Natural killer cell (primary cell): ENCODE data around the gene POU6F2. TPM values are rescaled to one million over a fixed set of nuclear protein-coding genes. Genes with fewer than 3 reads are reported as not detected.
"Not testable (repeated sequence)": the region's sequence is repeated elsewhere in the genome, so short reads cannot be mapped to it uniquely, and the experiment has no call there.

Experiments used
- ATAC-seq, 3 donors: fragments of 150-1000 bp in 2 of 3; fragments of 200-7000 bp in 1 of 3; cut with Tn5 transposase; 1 replicate in 1 of 3; 2 replicates in 2 of 3; pipeline ENCODE4 v1.10.0; 2021; ENCODE audit warnings: mild to moderate bottlenecking in 2 of 3, moderate library complexity in 2 of 3
- DNase-seq, 2 donors: peaks; one replicate each; pipeline versions ENCODE4 v3.0.0 to v3.0.0-alpha.2; 2013 to 2021; ENCODE audit warnings: mixed read lengths in 1 of 2
- H3K27ac ChIP-seq: one replicate; pipeline ENCODE4 v1.5.1; 2013; ENCODE audit warnings: mild to moderate bottlenecking, low read length
- H3K27me3 ChIP-seq: one replicate; pipeline ENCODE4 v1.6.1; 2013; ENCODE audit warnings: low read length; ENCODE audit not compliant: control insufficient read depth, insufficient read depth
- H3K36me3 ChIP-seq: one replicate; pipeline ENCODE4 v1.6.1; 2013; ENCODE audit warnings: low read length; ENCODE audit not compliant: control insufficient read depth, insufficient read depth
- H3K4me1 ChIP-seq: one replicate; pipeline ENCODE4 v1.6.1; 2013; ENCODE audit warnings: low read length; ENCODE audit not compliant: control insufficient read depth, insufficient read depth
- H3K4me3 ChIP-seq: one replicate; pipeline ENCODE4 v1.5.1; 2013; ENCODE audit warnings: low read length
- H3K9me3 ChIP-seq: one replicate; pipeline ENCODE4 v1.6.1; 2013; ENCODE audit warnings: low read length; ENCODE audit not compliant: control insufficient read depth, insufficient read depth
- H3K27ac Mint-ChIP-seq, 2 donors: one replicate each; pipeline ENCODE4 v1.8.0; 2022; ENCODE audit warnings: mild to moderate bottlenecking in 2 of 2, mixed read lengths in 2 of 2, moderate library complexity in 1 of 2
- H3K27me3 Mint-ChIP-seq, 2 donors: one replicate each; pipeline ENCODE4 v1.8.0; 2022; ENCODE audit warnings: low read depth in 2 of 2, mixed read lengths in 2 of 2
- H3K36me3 Mint-ChIP-seq: one replicate; pipeline ENCODE4 v1.8.0; 2022; ENCODE audit warnings: mixed read lengths
- H3K4me1 Mint-ChIP-seq, 2 donors: one replicate each; pipeline ENCODE4 v1.8.0; 2022; ENCODE audit warnings: mixed read lengths in 2 of 2
- H3K4me3 Mint-ChIP-seq: one replicate; pipeline ENCODE4 v1.8.0; 2022; ENCODE audit warnings: mild to moderate bottlenecking, moderate library complexity, mixed read lengths
- H3K9me3 Mint-ChIP-seq, 2 donors: one replicate each; pipeline ENCODE4 v1.8.0; 2022; ENCODE audit warnings: mixed read lengths in 2 of 2
- WGBS: methylation state at CpG from one replicate; pipeline ENCODE4 v1.1.7; 2013; ENCODE audit warnings: missing lambda C conversion rate; ENCODE audit not compliant: insufficient coverage; 5-methylcytosine and 5-hydroxymethylcytosine counted together
- intact Hi-C: fragments of 100-400 bp; cut with micrococcal nuclease; formaldehyde crosslinking; loops from one replicate; pipeline ENCODE4 v1.14.2; 2022
- total RNA-seq, 4 donors: library from RNA; stranded (reverse); fragments of 120-200 nt in 1 of 4; gene quantifications; one replicate each; pipeline versions ENCODE4 v1.2.3 to v1.2.4, GENCODE V29; 2013 to 2022
- TF ChIP-seq, protein P1 (sequence below): fragments of 200-600 bp; IDR thresholded peaks from one replicate; pipeline ENCODE4 v1.8.0; 2022; ENCODE audit warnings: antibody characterized with exemption

The POU6F2 gene
- total RNA-seq, 3 donors from 2014 or later (not counting 1 experiment from before 2014, with no cell fraction given) = 0.28 to 0.29 TPM; not detected in 1

DNA sequence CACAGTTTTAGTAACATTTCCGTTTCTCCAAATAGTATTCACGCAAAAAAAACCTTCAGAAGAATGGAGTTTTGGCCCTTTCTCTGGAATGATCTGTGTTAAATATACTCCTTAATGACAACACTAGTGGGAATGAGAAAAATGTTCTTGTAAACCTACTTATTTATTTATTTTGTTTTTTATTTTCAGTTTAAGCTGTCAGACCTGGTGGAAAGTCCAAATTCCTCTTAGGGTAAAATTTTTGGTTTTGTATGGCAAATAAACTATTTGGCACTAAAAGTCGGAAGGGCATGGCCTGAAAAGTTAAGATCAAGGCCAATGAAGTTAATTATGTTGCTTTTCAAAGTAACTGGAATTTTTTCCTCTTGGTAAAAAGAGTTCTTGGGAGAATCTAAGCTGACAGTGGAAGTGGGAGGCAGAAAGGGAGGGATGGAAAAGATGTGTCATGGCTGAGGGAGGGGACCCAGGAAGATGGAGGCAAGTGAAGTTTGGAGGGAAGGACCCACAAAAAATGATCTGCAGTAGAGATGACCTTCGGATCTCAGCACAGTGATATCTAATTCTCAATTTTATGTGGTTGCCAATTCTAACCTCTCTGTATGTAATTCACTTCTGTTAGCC is 35.2 kb upstream of the POU6F2 start:
- WGBS = 85% methylated on average over 2 of the region's 4 CpGs
- Histone ChIP-seq H3K4me3 (no peak overlapping the region), H3K4me1 (no peaks in the 10 kb centered on the region), H3K27ac (no peak overlapping the region), H3K36me3 (no peaks in the 10 kb centered on the region), H3K9me3 (no peaks in the 10 kb centered on the region), H3K27me3 (no peaks in the 10 kb centered on the region)
- H3K4me1 Mint-ChIP-seq = no peaks in the 10 kb centered on the region
- DNase-seq = no peak
- H3K27me3 Mint-ChIP-seq = peaks cover 0 to 14% of the 10 kb centered on the region in 2 donors
- TF ChIP-seq, protein P1, sequence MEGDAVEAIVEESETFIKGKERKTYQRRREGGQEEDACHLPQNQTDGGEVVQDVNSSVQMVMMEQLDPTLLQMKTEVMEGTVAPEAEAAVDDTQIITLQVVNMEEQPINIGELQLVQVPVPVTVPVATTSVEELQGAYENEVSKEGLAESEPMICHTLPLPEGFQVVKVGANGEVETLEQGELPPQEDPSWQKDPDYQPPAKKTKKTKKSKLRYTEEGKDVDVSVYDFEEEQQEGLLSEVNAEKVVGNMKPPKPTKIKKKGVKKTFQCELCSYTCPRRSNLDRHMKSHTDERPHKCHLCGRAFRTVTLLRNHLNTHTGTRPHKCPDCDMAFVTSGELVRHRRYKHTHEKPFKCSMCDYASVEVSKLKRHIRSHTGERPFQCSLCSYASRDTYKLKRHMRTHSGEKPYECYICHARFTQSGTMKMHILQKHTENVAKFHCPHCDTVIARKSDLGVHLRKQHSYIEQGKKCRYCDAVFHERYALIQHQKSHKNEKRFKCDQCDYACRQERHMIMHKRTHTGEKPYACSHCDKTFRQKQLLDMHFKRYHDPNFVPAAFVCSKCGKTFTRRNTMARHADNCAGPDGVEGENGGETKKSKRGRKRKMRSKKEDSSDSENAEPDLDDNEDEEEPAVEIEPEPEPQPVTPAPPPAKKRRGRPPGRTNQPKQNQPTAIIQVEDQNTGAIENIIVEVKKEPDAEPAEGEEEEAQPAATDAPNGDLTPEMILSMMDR = no peak
- no peaks in the 10 kb centered on the region for H3K36me3 Mint-ChIP-seq
- no peaks in the 10 kb centered on the region for H3K9me3 Mint-ChIP-seq
- H3K4me3 Mint-ChIP-seq = no peak overlapping the region
- no peak overlapping the region for H3K27ac Mint-ChIP-seq
- no peak for ATAC-seq
- intact Hi-C loops = no loop called here

DNA sequence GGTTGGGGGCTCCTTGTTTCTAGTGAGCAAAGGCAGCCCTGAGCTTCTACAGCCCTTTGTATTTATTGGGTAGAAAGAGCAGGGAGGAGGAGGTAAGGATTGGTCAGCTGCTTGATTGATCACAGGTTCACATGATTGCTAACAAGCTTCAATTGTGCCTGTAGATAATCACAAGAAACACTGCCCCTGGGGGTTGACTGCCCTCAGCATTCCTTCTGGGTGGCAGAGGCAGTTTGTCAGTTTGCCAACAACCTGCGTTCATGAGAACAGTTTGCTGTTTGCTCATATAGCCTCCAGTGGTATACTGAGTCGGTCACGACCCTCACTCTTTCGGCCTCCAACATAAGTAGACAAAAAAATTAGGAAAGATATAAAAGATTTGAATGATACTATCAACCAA is 30.2 kb upstream of the POU6F2 start:
- intact Hi-C loops, H3K36me3 Mint-ChIP-seq, H3K9me3 ChIP-seq, H3K4me3 ChIP-seq, H3K36me3 ChIP-seq, DNase-seq, H3K9me3 Mint-ChIP-seq, H3K4me1 ChIP-seq, H3K27ac ChIP-seq, H3K27ac Mint-ChIP-seq, H3K4me1 Mint-ChIP-seq, H3K4me3 Mint-ChIP-seq, ATAC-seq, H3K27me3 ChIP-seq: not testable (repeated sequence)
- WGBS = 90% methylated on average over 1 of the region's 4 CpGs
- peaks cover 19 to 30% of the 10 kb centered on the region in 2 donors for H3K27me3 Mint-ChIP-seq

DNA sequence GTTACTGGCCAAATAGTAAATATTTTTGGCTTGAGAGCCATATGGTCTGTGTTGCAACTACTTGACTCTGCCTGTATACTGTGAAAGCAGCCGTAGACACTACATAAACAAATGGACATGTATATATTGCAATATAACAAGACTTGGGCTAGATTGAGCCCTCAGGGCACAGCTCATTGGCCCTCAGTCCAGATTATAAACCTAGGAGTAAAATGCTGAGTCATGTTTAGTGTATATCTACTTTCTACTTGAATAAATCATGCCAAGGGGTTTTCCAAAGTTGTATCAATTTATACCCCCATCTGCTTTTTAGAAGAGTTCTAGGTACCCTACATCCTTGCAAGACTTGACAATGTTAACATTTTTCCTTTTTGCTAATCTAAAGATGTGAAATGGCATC is 27.4 kb upstream of the POU6F2 start:
- ATAC-seq (no peak), DNase-seq (no peak)
- no peaks in the 10 kb centered on the region for H3K9me3 Mint-ChIP-seq
- H3K36me3 Mint-ChIP-seq = no peaks in the 10 kb centered on the region
- TF ChIP-seq, protein P1 = no peak
- Histone ChIP-seq H3K27ac (no peak overlapping the region), H3K27me3 (no peaks in the 10 kb centered on the region), H3K36me3 (no peaks in the 10 kb centered on the region), H3K4me1 (no peaks in the 10 kb centered on the region), H3K4me3 (no peak overlapping the region), H3K9me3 (no peaks in the 10 kb centered on the region)
- no peaks in the 10 kb centered on the region for H3K4me1 Mint-ChIP-seq
- H3K4me3 Mint-ChIP-seq = no peak overlapping the region
- 86% methylated on average over 1 of the region's 1 CpG for WGBS
- intact Hi-C loops = no loop called here
- H3K27me3 Mint-ChIP-seq = peaks cover 17 to 52% of the 10 kb centered on the region in 2 donors
- no peak overlapping the region for H3K27ac Mint-ChIP-seq

GRCh38 chr7:38951213-38951612 is 26.5 kb upstream of the POU6F2 start:
- no peaks in the 10 kb centered on the region for H3K4me1 ChIP-seq
- Mint-ChIP-seq H3K27ac (no peak overlapping the region), H3K27me3 (peaks cover 17 to 56% of the 10 kb centered on the region in 2 donors), H3K9me3 (no peaks in the 10 kb centered on the region), H3K4me3 (no peak overlapping the region), H3K4me1 (no peaks in the 10 kb centered on the region), H3K36me3 (no peaks in the 10 kb centered on the region)
- intact Hi-C loops = no loop called here
- no peak overlapping the region for H3K4me3 ChIP-seq
- no peaks in the 10 kb centered on the region for H3K9me3 ChIP-seq
- H3K27ac ChIP-seq = no peak overlapping the region
- TF ChIP-seq, protein P1 = no peak
- H3K36me3 ChIP-seq = no peaks in the 10 kb centered on the region
- H3K27me3 ChIP-seq = no peaks in the 10 kb centered on the region
- DNase-seq (no peak), ATAC-seq (no peak)
- 95% methylated on average over 6 of the region's 6 CpGs for WGBS
